AG08396 (cell line): ENCODE data around the gene SH3RF3.
"Not testable (repeated sequence)": the region's sequence is repeated elsewhere in the genome, so short reads cannot be mapped to it uniquely, and the experiment has no call there.

ENCODE experiments used
- DNase-seq: peaks from one replicate; pipeline ENCODE4 v3.0.0; 2012; ENCODE audit warnings: low spot score, mixed read lengths

Gene SH3RF3

DNA sequence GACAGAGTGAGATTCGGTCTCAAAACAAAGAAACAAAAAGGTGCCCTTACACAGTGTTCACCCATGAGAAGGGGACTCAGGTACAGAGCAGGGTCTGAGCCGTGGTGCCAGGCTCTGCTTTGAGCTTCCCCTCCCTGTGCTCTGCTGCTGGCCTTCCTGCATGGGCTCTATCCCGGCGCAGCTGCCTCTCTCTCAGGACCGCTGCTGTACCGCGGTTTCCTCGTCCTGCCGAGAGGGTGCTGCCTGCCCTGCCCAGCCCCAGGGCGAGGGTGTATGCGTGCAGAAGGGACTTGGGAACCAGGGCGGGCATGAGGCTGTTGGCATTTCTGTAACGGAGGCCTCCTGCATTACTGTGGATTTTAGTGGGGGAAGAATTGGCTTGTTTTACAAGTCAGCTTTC, 30.1 kb downstream of the SH3RF3 start:
- no peak for DNase-seq

DNA sequence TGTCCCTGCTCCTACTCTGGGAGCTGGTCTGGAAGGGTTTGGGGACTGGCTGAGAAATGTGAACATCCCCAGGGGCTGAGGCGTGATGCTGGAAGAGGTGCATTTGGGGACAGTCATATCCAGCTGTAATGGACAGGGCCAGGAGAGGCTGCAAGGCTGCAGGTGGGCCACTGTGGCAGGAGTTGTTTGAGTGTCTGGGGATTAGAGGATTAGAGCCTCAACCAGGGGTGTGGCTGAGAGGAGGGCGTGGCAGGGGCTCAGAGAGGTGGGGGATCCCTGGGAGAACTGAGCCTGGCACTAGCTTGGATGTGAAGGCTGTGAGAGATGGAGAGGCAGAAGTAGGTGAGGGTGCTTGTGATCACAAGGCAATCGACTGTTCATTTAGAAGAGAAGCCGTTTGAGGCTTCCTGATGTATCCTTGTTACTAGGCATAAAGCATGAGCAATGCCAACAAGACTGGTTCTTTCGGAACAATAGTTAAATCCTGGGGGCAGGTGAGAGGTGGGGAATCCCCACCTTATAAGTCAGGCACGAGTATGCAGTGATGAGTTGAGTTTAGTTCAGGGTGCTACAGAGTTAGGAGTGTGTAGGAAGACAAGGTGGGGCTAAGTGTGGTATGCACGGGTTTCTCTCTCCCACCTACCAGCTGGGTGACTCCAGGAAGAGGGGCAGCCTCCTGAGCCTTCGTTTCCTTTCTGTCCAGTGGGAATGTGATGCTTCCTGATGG, 31.9 kb downstream of the SH3RF3 start:
- DNase-seq: no peak

- not testable (repeated sequence) for DNase-seq
Observed at GRCh38 chr2:109162367-109162766, 33.4 kb downstream of the SH3RF3 start.

GRCh38 chr2:109162999-109163398, 34.0 kb downstream of the SH3RF3 start:
- no peak for DNase-seq

DNA sequence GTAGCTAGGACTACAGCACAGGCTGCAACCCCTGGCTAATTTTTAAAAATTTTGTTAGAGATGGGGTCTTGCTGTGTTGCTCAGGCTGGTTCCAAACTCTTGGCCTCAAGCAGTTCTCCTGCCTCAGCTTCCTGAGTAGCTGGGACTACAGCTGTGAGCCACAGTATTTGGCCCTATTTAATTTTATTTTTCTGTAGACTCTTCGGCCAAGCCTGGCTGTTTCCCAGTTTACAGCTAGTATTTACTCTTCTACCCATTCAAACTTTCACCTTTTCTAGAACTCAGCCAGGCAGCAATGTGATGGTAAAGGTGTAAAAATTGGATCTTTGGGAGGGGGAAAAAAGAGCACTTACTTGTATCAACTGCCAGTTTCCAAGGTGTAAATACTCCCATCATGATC, 35.3 kb downstream of the SH3RF3 start:
- DNase-seq: no peak

GRCh38 chr2:109164739-109165221, 35.8 kb downstream of the SH3RF3 start:
- DNase-seq: no peak

- DNase-seq: no peak
Observed at GRCh38 chr2:109166811-109167210, 37.8 kb downstream of the SH3RF3 start.

DNA sequence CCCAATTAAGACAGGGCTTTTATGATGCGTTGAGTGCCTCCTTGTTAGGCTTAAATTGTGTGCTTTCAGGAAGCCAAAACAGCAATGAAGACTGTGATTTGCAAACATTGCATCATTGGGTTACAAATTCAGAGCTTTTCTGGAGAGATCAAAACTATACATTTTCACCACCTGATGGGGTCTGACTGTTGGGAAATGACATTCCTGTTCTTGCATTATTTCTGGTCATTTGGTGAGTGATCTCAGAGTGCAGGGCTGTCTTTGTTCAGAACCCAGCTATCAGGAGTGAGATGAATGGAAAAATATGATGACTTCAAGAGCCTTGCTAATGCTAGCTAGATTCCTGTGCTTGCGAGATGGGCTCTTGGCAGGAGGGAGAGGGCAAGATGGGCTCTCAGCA, 39.1 kb downstream of the SH3RF3 start:
- no peak for DNase-seq

GRCh38 chr2:109168716-109169115, 39.7 kb downstream of the SH3RF3 start:
- no peak for DNase-seq

GRCh38 chr2:109170645-109171044, 41.6 kb downstream of the SH3RF3 start:
- DNase-seq: no peak

DNA sequence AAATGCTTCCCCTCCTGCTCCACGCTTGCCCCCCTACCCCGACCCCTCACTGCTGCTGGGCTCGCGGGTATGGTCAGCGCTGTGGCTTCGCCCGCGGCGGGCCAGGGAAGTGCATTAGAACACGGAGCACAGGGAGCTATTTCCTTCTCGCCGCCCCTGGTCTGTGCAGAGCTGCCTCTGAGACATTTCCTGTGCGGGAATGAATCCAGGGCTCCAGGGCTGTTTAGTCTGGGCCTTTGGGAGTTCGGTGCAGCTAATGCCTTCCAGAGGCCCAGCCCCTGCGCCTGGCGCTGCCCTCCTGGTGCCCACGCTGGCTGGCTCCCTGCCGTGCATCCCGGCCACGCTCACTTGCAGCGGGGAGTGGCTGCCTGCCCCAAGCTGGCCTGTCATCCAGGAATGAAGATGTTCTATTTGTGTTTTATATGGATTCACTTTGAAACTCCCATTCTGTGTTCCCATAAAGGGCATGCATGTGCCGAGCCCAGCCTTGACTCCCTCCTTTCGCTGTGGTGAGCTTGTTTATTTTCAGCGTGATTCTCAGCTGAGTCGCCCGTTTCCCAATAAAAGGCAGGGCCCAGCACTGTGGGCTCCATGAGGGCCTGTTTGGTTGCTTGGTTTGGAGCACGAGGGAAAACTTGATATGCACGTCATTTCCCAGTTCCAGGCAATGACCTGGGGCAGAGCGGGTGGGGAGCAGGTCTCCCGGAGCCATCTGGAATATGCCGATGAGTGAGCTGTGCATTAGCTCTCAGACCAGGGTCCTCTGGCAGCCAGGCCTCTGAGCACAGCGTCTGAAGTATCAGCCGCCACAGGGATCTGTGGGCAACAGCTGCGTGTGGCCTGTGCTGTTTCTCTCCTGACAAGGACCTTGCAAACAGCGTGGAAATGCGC, 42.7 kb downstream of the SH3RF3 start:
- DNase-seq: peak; percentile 84

GRCh38 chr2:109172556-109173105, 43.6 kb downstream of the SH3RF3 start:
- DNase-seq: no peak

- DNase-seq: peak; percentile 77
Observed at GRCh38 chr2:109173311-109174171, 44.5 kb downstream of the SH3RF3 start.

DNA sequence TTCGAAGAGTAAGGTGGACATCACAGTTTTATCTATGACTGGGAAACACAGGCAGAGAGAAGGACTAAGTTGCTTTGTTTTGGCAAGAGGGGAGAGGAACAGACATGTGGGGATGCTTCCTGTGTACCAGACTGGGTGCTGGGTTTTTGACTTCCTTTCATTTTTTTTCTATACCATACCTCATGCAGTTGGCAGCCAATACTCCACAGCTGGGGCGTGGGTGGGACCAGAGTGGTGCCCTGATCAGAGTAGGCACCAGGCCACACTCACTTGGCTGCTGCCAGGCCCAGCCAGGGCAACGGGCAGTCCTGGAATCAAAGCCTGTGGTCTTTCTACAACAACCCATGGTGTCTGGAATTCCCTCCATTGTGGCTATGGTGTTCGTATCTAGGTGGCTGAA, 45.2 kb downstream of the SH3RF3 start:
- DNase-seq: no peak

DNA sequence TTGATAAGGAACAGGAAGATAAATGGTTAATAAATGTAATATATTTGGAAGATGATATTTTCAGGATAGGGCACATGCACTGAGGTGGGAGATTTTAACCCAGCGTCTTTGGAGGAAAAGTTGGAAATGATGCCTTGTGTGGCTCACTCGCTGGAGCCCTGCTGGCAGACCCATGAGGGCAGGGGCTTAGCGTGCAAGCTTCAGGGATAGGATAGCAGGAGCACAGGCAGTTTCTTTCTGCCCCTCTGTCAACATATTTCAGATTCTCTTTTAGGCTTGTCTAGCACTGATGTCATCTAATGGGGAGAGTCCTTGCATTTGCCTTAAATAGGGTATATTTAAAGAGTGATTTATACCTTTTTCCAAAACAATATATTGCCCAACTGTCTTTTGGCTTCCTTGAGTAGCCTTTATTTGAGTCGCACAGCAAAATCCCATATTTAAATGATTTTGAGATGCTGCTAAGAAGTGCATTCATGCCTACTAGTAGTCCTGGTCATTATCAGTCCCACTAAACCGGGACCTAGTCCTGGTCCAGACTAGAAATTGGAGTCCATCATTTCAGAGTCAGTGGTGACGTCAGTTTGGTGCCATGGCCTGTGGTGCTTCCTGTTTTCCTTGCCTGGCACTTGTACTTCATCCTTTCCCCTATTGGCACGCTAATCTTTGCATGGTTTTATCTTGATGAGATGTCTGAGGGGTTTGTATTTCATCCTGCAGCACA, 45.8 kb downstream of the SH3RF3 start:
- DNase-seq: no peak

DNA sequence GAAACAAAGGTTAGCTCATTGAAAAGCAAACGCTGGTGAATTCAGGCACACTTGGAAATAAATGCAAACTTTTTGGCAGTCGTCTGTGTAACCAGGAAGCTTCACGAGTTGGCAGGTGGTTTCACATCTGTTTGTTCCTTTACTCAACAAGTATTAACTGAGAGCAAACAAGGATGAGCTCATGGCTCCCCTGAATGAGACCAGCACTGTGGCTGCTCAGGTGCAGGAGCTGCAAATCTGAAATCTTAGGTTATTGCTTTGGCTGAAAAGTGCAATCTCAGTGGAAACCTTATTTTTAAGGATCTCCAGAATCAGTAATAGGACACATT, 46.3 kb downstream of the SH3RF3 start:
- no peak for DNase-seq

DNA sequence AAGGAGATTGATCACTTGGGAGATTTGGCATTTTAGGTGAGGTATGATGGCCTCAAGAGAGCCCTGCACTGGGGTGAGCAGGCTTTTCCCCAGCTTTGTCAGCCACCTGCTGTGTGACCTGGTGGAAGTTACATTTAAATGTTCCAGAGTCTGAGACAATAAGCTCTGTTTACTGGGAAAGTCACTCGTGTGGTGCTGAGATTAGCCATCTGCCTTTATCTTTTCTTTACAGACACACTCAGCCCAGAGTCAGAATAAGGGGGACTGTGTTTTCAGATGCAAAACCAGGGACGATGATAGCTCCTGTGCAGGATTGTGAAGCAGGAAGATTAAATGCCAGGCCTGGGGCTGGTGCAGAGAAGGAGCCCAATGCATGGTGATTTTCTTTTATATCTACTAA, 47.9 kb downstream of the SH3RF3 start:
- DNase-seq: no peak

DNA sequence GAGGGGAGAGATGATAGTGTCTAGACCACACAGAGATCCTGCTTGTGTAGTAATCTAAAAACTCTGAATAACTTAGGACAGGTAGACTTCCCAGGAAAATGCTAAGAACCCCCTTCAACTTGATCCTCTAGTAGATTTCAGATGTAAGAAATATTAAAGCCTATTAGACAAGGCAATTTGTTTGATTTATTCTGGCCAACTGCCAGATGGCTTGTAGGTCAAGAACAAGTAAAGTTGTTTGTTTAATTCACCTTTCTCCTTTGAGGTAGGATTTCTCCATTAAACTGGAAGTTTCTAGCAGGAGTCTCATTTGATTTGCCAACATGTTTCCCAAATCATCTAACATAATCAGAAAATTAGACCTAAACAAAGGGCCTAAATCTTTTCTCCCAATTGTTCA, 48.6 kb downstream of the SH3RF3 start:
- DNase-seq: no peak

GRCh38 chr2:109178968-109179367, 50.0 kb downstream of the SH3RF3 start:
- DNase-seq: no peak

- DNase-seq: no peak
Observed at GRCh38 chr2:109180786-109181185, 51.8 kb downstream of the SH3RF3 start.

DNA sequence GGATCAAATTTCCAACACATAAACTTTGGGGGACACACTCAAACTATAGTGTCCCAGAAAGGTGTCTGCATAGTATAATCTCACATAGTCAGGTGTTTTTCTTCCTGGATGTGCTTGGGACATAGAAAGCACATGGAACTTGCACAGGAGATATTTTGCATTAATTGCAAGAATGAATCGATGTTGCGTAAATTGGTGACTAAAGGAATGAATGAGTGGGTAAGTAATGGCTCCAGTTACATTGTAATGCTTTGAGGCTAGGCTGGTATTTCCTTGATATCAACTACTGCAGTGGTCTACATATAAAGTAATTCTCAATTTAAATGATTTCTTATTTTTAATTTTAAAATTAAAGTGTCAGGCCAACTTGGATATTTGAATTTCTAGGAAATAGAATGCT, 53.4 kb downstream of the SH3RF3 start:
- no peak for DNase-seq
